Measurements from ENCODE around the gene TMPRSS5. TPM values are rescaled to one million over a fixed set of nuclear protein-coding genes. Genes with fewer than 3 reads are reported as not detected.

The TMPRSS5 gene
- total and polyA plus RNA-seq, 10 of the 15 experiments (the other 5 are each of a cell fraction or from before 2014, with no cell fraction given), result 0.05 to 0.85 (median 0.34) TPM; not detected in 2

- peak; percentile 7 for FAIRE-seq
- Histone ChIP-seq H2AFZ (ENCODE audit: control insufficient read depth, low read depth, low read length) (no peak overlapping the region), H3K9ac (ENCODE audit: control insufficient read depth, insufficient read depth, low read length) (no peak overlapping the region), H3K36me3 (ENCODE audit: control insufficient read depth in 2 of 2, insufficient read depth in 2 of 2, low read length in 1 of 2) (no peaks in the 10 kb centered on the region), H3K4me1 (ENCODE audit: control insufficient read depth, insufficient read depth, low read length) (no peaks in the 10 kb centered on the region), H3K4me2 (ENCODE audit: control insufficient read depth, insufficient read depth) (no peak overlapping the region), H3K9me3 (replicated peaks; ENCODE audit: control insufficient read depth, insufficient read depth, low read length) (no peaks in the 10 kb centered on the region), H3K79me2 (ENCODE audit: control insufficient read depth, insufficient read depth, low read length) (no peaks in the 10 kb centered on the region), H3K27me3 (replicated peaks in 1 of 2; ENCODE audit: control insufficient read depth in 2 of 2, insufficient read depth in 2 of 2, low read length in 1 of 2) (no peaks in the 10 kb centered on the region), H3K27ac (ENCODE audit: control insufficient read depth, insufficient read depth) (no peak overlapping the region), H3K4me3 (no peak overlapping the region), H4K20me1 (ENCODE audit: control insufficient read depth, insufficient read depth) (no peaks in the 10 kb centered on the region)
- CTCF ChIA-PET, result no interaction called here
- SMC1A ChIA-PET (ENCODE audit: uncharacterized antibody, unreplicated experiment), result no interaction called here
- POLR2A ChIA-PET, result no interaction called here
- intact Hi-C loops (cut with micrococcal nuclease; ENCODE audit: unreplicated experiment) (no loop called here), in situ Hi-C loops (cut with MboI) (no loop called here)
- RAD21 ChIA-PET (ENCODE audit: unreplicated experiment), result no interaction called here
- no TSS peak for BruUV-seq (replicated peaks)
- WGBS (ENCODE audit: insufficient coverage, insufficient replicate concordance, low lambda C conversion rate, missing lambda C conversion rate), result 5% methylated on average over 5 of the region's 5 CpGs
- DNase-seq (ENCODE audit: low read depth, low spot score), result peak; percentile 73
- ATAC-seq, result peak; percentile 93
- TF ChIP-seq BCL11A (IDR thresholded peaks at IDR 0.05; ENCODE audit: low read depth, low read length) (peak; percentile 71; the same call in 1 of the 2 replicates), IKZF1 (conservative IDR thresholded peaks at IDR 0.05) (peak; percentile 66), CREM (IDR thresholded peaks at IDR 0.05; ENCODE audit: low read depth) (peak; percentile 48; the same call in 1 of the 2 replicates), CUX1 (IDR thresholded peaks at IDR 0.05; ENCODE audit: insufficient replicate concordance, low read depth, low read length) (peak; percentile 27), EP300 (IDR thresholded peaks at IDR 0.05; ENCODE audit: borderline replicate concordance in 1 of 2, control insufficient read depth in 1 of 2, low read depth in 2 of 2, low read length in 2 of 2) (peak; percentile 80 to 88; a peak in 3 of 4 replicates), MXI1 (IDR thresholded peaks at IDR 0.05; ENCODE audit: low read depth, low read length) (0 out of 2 replicates have a peak, but pooled peaks have one; percentile 49), ATF2 (IDR thresholded peaks at IDR 0.05; ENCODE audit: low read length) (peak; percentile 63), RELA (IDR thresholded peaks at IDR 0.05; ENCODE audit: borderline replicate concordance, partially characterized antibody) (no peak), MLLT1 (IDR thresholded peaks at IDR 0.05) (no peak), TCF3 (IDR thresholded peaks at IDR 0.05; ENCODE audit: borderline replicate concordance, insufficient read depth, low read depth, low read length) (no peak), IRF4 (IDR thresholded peaks at IDR 0.05; ENCODE audit: low read depth, low read length) (peak; percentile 64; the same call in 1 of the 2 replicates), MTA2 (IDR thresholded peaks at IDR 0.05; ENCODE audit: low read depth) (peak; percentile 50; the same call in 1 of the 2 replicates), FOXM1 (IDR thresholded peaks at IDR 0.05; ENCODE audit: low read depth, low read length) (peak; percentile 65; the same call in 1 of the 2 replicates), POU2F2 (IDR thresholded peaks at IDR 0.05; ENCODE audit: borderline replicate concordance, low read depth, low read length) (peak; percentile 41; the same call in 1 of the 3 replicates)
These were observed 31.0 kb downstream of the TMPRSS5 start for GRCh38 chr11:113675003-113675561.

Measured in GM12878 (cell line).